AG09309 (cell line): Measurements from ENCODE around the gene S100A7.
"Not testable (repeated sequence)": the region's sequence is repeated elsewhere in the genome, so short reads cannot be mapped to it uniquely, and the experiment has no call there.

Source experiments
- DNase-seq: peaks from one replicate; pipeline ENCODE4 v3.0.0-alpha.2; 2010; ENCODE audit warnings: low read depth
- H3K4me3 ChIP-seq: 2 replicates; pipeline ENCODE4 v1.5.1; 2011; ENCODE audit warnings: mild to moderate bottlenecking, low read depth, low read length, moderate library complexity; ENCODE audit not compliant: control insufficient read depth
- CTCF ChIP-seq: IDR thresholded peaks from 2 replicates; pipeline ENCODE4 v1.5.1; 2011; ENCODE audit warnings: mild to moderate bottlenecking, low read depth, low read length, inconsistent platforms; ENCODE audit not compliant: insufficient read depth, control insufficient read depth; ENCODE audit errors: missing control alignments

The S100A7 gene

GRCh38 chr1:153417136-153417888 lies 43.1 kb downstream of the S100A7 start:
- no peak for TF ChIP-seq CTCF
- no peak overlapping the region for H3K4me3 ChIP-seq
- no peak for DNase-seq

- no peak for DNase-seq
- TF ChIP-seq CTCF: no peak
- H3K4me3 ChIP-seq: no peak within 1 kb of the TSS
Observed at GRCh38 chr1:153415850-153416570, 44.4 kb downstream of the S100A7 start, which contains the start of gene S100A7A. Gene S100A7A (plus strand): TSS chr1:153416520. CDS start chr1:153418083, 1,563 bp downstream.

DNA sequence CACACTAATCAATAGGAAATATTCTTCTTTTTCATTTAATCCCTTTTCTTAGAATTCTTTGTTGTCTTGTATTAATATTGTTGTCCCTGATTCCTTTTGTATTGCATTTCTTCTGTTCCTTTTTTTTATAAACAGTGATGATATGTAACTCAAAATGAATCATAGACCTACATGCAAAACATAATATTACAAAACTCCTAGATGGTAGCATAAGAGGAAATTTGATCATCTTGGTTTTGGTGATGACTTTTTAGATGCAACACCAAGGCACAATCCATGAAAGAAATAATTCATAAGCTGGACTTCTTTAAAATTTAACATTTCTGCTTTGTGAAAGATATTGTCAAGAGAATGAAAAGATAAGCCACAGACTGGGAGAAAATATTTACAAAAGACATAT lies 46.5 kb downstream of the S100A7 start:
- not testable (repeated sequence) for H3K4me3 ChIP-seq, DNase-seq
